Measurements from ENCODE around the gene NCAPD2.

DNA sequence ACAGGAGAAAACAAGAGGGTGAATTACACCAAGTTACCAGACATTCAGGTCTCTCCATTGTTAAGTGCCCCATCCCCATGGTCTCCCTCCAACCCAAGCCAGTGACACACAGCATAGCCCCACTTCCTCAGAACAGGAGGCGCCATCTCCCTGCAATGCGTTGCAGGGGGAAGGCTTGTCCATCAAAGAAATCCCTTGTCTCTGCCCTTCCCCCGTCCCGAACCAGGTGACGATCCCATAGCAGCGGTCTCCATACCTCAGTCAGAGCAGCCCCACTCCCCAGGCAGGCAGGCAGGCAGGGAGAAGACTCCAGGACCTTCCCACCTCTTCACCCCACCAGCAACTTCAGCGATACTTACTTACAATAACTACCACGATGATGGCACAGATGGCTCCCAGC, 29.4 kb upstream of the NCAPD2 start:
- TF ChIP-seq, protein P1, sequence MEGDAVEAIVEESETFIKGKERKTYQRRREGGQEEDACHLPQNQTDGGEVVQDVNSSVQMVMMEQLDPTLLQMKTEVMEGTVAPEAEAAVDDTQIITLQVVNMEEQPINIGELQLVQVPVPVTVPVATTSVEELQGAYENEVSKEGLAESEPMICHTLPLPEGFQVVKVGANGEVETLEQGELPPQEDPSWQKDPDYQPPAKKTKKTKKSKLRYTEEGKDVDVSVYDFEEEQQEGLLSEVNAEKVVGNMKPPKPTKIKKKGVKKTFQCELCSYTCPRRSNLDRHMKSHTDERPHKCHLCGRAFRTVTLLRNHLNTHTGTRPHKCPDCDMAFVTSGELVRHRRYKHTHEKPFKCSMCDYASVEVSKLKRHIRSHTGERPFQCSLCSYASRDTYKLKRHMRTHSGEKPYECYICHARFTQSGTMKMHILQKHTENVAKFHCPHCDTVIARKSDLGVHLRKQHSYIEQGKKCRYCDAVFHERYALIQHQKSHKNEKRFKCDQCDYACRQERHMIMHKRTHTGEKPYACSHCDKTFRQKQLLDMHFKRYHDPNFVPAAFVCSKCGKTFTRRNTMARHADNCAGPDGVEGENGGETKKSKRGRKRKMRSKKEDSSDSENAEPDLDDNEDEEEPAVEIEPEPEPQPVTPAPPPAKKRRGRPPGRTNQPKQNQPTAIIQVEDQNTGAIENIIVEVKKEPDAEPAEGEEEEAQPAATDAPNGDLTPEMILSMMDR (IDR thresholded peaks at IDR 0.05): no peak
- TF ChIP-seq POLR2A (IDR thresholded peaks at IDR 0.05) (no peak), POLR2AphosphoS5 (IDR thresholded peaks at IDR 0.05) (no peak)
